ENCODE results near the gene KLK5.

GRCh38 chr19:50926144-50926543 lies 26.7 kb downstream of the KLK5 start:
- no peak for TF ChIP-seq CTCF (IDR thresholded peaks at IDR 0.05)
- no peak for TF ChIP-seq EP300 (IDR thresholded peaks at IDR 0.05)

All from gastroesophageal sphincter (tissue), 3 donors.